ENCODE results near the gene ZNF317. TPM values are rescaled to one million over a fixed set of nuclear protein-coding genes. Genes with fewer than 3 reads are reported as not detected.
"Not testable (repeated sequence)": the region's sequence is repeated elsewhere in the genome, so short reads cannot be mapped to it uniquely, and the experiment has no call there.

Gene ZNF317
- total RNA-seq, 1 donor from 2014 or later, result 22.9 TPM

DNA sequence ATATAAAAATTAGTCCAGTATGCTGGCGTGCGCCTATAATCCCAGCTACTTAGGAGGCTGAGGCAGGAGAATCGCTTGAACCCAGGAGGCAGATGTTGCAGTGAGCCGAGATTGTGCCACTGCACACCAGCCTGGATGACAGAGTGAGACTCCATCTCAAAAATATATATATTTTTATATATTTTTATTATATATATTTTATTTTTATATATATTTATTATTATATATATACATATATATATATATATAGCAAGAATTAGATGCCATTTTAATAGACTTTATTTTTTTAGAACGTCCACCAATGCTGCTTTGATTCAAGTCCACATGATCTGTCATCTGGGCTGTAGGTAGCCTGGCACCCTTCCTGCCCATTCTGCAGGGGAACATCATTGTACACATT lies 35.1 kb downstream of the ZNF317 start:
- H3K4me3 ChIP-seq (ENCODE audit: low read depth, low read length), result no peak overlapping the region
- no peak for DNase-seq (ENCODE audit: low read depth)
- H3K36me3 ChIP-seq (ENCODE audit: control insufficient read depth, insufficient read depth, low read length), result no peaks in the 10 kb centered on the region
- TF ChIP-seq CTCF (IDR thresholded peaks at IDR 0.05; ENCODE audit: insufficient read depth, low read length, poor library complexity, severe bottlenecking), result no peak
- H3K27me3 ChIP-seq (ENCODE audit: control insufficient read depth, insufficient read depth, low read length), result no peaks in the 10 kb centered on the region

DNA sequence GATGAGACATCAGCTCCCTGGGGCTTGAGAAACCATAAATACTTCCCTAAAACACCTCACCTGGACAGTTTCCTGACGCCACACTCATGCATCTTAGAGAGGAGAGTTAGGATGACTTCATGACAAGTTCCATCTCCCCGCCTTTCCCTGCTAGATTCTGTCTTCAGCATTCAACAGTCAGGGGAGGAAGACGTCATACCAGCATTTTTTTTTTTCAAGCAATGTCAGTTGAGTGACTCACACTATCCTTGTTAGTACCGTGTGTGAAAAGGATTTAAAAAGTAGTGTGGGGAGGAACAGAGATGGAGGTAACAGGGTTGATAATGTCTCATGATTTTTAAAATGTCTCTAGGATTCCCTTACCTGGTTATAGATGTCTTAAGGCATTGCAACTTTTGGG lies 38.7 kb downstream of the ZNF317 start, which contains the start of gene OR7D2:
Gene OR7D2, plus strand, starts transcription at position 79 of the 400 bp plus-strand sequence. CDS start 6,803 bp downstream, outside the sequence.
- H3K27me3 ChIP-seq (ENCODE audit: control insufficient read depth, insufficient read depth, low read length), result no peaks in the 10 kb centered on the region
- H3K36me3 ChIP-seq (ENCODE audit: control insufficient read depth, insufficient read depth, low read length), result no peaks in the 10 kb centered on the region
- no peak for DNase-seq (ENCODE audit: low read depth)
- no peak for TF ChIP-seq CTCF (IDR thresholded peaks at IDR 0.05; ENCODE audit: insufficient read depth, low read length, poor library complexity, severe bottlenecking)
- no peak within 1 kb of the TSS for H3K4me3 ChIP-seq (ENCODE audit: low read depth, low read length)

DNA sequence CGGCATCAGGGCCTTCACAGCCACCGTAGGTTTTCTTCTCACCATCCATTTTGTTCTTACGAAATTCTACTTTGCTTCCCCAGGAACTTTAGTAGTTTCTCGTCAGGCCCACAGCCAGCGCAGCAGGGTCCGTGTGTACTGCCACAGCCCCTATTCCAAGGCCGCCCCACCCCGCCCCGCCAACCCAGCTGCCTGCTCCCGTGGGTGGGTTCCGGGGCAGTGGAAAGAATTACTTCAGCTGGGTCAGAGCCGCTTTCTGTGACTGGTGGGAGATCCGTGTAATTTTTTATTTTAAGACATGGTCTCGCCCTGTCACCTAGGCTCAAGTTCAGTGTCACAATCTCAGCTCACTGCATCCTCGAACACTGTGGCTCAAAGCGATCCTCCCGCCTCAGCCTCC lies 42.8 kb downstream of the ZNF317 start:
- H3K36me3 ChIP-seq (ENCODE audit: control insufficient read depth, insufficient read depth, low read length), result no peaks in the 10 kb centered on the region
- H3K27me3 ChIP-seq (ENCODE audit: control insufficient read depth, insufficient read depth, low read length), result no peaks in the 10 kb centered on the region
- no peak overlapping the region for H3K4me3 ChIP-seq (ENCODE audit: low read depth, low read length)
- TF ChIP-seq CTCF (IDR thresholded peaks at IDR 0.05; ENCODE audit: insufficient read depth, low read length, poor library complexity, severe bottlenecking), result no peak
- DNase-seq (ENCODE audit: low read depth), result no peak

DNA sequence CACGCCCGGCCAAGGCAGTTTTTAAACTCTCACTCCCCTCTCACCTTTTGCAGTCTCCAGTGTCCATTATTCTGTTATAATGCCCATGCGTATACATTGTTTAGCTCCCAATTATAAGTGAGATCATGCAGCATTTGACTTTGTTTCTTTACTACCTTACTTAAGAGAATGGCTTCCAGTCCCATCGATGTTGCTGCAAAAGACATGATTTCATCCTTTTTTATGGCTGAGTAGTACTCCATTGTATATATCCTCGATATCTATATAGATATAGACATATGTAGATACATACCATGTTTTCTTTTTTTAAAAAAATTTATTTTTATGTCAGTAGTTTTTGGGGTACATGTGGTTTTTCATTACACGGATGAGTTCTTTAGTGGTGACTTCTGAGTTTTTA lies 47.0 kb downstream of the ZNF317 start:
- TF ChIP-seq CTCF (IDR thresholded peaks at IDR 0.05; ENCODE audit: insufficient read depth, low read length, poor library complexity, severe bottlenecking), result no peak
- H3K4me3 ChIP-seq (ENCODE audit: low read depth, low read length), result no peak overlapping the region
- H3K36me3 ChIP-seq (ENCODE audit: control insufficient read depth, insufficient read depth, low read length), result no peaks in the 10 kb centered on the region
- no peaks in the 10 kb centered on the region for H3K27me3 ChIP-seq (ENCODE audit: control insufficient read depth, insufficient read depth, low read length)
- no peak for DNase-seq (ENCODE audit: low read depth)

- H3K36me3 ChIP-seq (ENCODE audit: control insufficient read depth, insufficient read depth, low read length), result no peaks in the 10 kb centered on the region
- DNase-seq (ENCODE audit: low read depth), result no peak
- no peak overlapping the region for H3K4me3 ChIP-seq (ENCODE audit: low read depth, low read length)
- no peaks in the 10 kb centered on the region for H3K27me3 ChIP-seq (ENCODE audit: control insufficient read depth, insufficient read depth, low read length)
- TF ChIP-seq CTCF (IDR thresholded peaks at IDR 0.05; ENCODE audit: insufficient read depth, low read length, poor library complexity, severe bottlenecking), result no peak
Observed at GRCh38 chr19:9189535-9189934, 49.3 kb downstream of the ZNF317 start.

GRCh38 chr19:9198044-9198443 lies 57.8 kb downstream of the ZNF317 start:
- DNase-seq (ENCODE audit: low read depth); H3K36me3 ChIP-seq (ENCODE audit: control insufficient read depth, insufficient read depth, low read length); H3K27me3 ChIP-seq (ENCODE audit: control insufficient read depth, insufficient read depth, low read length); H3K4me3 ChIP-seq (ENCODE audit: low read depth, low read length): not testable (repeated sequence)
